HG02973 (cell line): ENCODE results near the gene WNK4.

Experiments used
- ATAC-seq: cut with Tn5 transposase; IDR thresholded peaks from one replicate; pipeline ENCODE4 v1.9.1; 2021; ENCODE audit warnings: moderate library complexity; ENCODE audit not compliant: unreplicated experiment

The WNK4 gene

GRCh38 chr17:42833767-42834422, 53.5 kb downstream of the WNK4 start:
- no peak for ATAC-seq

DNA sequence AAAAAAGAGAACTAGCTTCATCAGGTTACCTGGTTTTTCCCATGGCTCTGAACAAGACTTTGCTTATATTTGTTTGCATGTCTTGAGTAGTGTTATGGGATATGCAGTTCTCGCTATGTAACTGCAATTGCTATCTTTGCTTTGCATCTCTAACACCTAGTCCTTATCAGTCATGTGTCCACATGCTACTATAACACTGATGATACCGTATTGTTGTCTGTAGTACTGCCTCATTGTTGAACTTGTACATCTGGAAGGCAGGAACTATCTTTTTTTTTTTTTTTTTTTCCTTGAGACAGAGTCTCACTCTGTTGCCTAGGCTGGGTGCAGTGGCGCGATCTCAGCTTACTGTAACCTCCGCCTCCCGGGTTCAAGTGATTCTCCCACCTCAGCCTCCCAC, 55.3 kb downstream of the WNK4 start:
- no peak for ATAC-seq

DNA sequence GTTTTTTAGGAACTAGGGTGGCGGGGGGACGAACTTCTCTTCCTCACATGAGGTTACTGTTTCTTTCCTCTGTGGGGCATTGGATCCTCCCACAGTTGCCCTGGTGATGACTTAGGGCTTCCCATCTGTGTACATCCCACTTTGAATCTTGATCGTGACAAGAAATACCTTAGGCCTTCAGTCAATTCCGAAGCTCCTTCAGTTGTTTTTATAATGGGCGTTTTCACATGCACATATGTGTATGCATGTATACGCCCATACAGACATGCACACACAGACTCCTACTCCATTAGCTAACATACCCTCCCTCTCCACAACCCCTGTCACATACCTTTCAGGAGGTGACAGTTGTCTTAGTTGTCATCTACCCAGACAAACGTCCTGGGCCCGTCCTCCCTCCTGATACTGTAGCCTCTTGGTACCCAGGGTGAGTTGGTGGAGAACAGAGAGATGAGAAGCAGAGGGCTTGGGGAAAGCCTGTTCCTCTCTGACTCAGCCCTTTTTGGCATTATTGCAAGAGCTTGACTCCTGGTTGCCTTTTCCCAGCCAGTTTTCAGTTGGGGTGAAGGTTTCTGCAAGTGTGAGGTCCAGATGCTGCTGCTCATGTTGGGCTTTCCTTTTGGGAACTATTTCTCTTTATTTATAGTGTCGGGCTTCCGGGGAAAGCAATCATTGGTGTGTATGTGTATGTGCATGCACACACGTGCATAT, 61.7 kb downstream of the WNK4 start:
- no peak for ATAC-seq

DNA sequence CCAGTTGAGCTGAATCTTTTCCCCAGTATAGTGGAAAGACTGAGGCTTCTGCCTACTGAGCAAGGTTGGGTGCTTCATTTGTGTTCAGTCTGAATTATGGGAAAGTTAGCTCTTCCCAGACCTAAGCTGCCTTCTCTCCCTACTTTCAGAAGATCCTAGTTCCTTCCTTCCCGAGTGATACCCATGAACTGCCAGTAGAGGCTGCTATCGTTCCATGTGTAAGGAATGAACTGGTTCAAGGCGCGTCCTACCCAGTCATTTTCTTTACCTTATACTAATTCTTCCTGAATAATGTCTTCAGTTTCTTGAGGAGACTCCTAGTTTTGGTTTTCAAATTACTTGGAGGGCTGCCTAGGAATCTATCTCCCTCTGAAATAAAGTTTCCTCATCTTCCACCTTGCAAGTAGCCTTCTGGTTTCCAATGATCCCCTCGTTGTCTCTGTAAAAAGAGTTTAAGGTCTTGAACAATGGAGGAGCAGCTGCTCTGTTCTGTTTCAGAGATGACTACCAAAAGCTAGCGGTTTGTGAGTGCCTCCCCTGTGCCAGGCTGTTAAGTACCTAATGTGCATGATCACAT, 63.0 kb downstream of the WNK4 start:
- no peak for ATAC-seq

DNA sequence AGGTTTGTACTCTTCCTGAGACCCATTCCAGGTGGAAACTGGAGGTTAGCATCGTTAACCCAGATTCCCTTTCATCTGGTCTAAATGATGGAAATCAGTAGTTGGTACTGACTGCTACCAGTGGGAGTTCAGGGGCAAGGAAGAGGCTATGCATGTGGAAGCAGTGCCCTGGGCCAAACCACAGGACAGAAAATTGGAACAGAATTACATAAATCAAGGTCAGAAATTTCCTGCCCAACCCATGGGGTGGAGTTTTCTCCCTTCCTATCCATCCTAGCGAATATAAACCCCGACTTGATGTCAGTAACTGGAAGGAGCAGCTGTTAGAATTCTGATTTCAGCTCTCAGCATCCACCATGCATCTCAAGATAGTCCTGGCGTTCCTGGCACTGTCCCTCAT, 63.9 kb downstream of the WNK4 start, which contains the start of gene AOC2:
AOC2 (plus strand) TSS at position 310 of the 400 bp plus-strand sequence; CDS start at position 357, 47 bp downstream.
- ATAC-seq: no peak

DNA sequence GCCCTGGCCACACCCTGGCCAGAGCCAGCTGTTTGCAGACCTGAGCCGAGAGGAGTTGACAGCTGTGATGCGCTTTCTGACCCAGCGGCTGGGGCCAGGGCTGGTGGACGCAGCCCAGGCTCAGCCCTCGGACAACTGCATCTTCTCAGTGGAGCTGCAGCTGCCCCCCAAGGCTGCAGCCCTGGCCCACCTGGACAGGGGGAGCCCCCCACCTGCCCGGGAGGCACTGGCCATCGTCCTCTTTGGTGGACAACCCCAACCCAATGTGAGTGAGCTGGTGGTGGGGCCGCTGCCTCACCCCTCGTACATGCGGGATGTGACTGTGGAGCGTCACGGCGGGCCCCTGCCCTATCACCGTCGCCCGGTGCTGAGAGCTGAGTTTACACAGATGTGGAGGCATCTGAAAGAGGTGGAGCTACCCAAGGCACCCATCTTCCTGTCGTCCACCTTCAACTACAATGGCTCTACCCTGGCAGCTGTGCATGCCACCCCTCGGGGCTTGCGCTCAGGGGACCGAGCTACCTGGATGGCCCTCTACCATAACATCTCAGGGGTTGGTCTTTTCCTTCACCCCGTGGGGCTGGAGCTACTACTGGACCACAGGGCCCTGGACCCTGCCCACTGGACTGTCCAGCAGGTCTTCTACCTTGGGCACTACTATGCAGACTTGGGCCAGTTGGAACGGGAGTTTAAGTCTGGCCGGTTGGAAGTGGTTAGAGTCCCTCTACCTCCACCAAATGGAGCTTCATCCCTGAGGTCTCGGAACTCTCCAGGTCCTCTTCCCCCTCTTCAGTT, 64.5 kb downstream of the WNK4 start:
- no peak for ATAC-seq

DNA sequence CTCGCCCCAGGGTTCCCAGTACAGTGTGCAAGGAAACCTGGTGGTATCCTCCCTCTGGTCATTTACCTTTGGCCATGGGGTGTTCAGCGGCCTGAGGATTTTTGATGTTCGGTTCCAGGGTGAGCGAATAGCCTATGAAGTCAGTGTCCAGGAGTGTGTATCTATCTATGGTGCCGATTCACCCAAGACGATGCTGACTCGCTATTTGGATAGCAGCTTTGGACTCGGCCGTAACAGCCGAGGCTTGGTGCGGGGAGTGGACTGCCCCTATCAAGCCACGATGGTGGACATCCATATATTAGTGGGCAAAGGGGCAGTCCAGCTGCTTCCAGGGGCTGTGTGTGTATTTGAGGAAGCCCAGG, 65.1 kb downstream of the WNK4 start:
- ATAC-seq: no peak

- ATAC-seq: no peak
These were observed 65.6 kb downstream of the WNK4 start for GRCh38 chr17:42845918-42846593.
